GM12878 (cell line): Measurements from ENCODE around the gene MOCS1.

Experiments
- CTCF ChIP-seq, 3 experiments: IDR thresholded peaks in 2 of 3; conservative IDR thresholded peaks in 1 of 3; 2 replicates each; pipeline ENCODE4 v1.5.1; 2011; ENCODE audit warnings: low read depth in 3 of 3, low read length in 3 of 3, mild to moderate bottlenecking in 3 of 3, control low read depth in 2 of 3, moderate library complexity in 2 of 3, inconsistent platforms in 1 of 3, mixed read lengths in 1 of 3; ENCODE audit not compliant: control insufficient read depth in 2 of 3, insufficient read depth in 1 of 3; ENCODE audit errors: extremely low read depth in 1 of 3
- ETV6 ChIP-seq, 2 experiments: fragments of 450-650 bp in 1 of 2; IDR thresholded peaks in 1 of 2; conservative IDR thresholded peaks in 1 of 2; 2 replicates each; pipeline ENCODE4 v1.6.1; 2014; ENCODE audit warnings: antibody characterized with exemption in 1 of 2, borderline replicate concordance in 1 of 2, low read depth in 1 of 2, mild to moderate bottlenecking in 1 of 2, moderate library complexity in 1 of 2
- EZH2 ChIP-seq: IDR thresholded peaks from 2 replicates; pipeline ENCODE4 v1.6.1; 2012; ENCODE audit warnings: low read depth, mild to moderate bottlenecking, control low read depth, inconsistent platforms, low read length, borderline replicate concordance; ENCODE audit not compliant: control insufficient read depth
- FOS ChIP-seq: IDR thresholded peaks from 3 replicates; pipeline ENCODE4 v1.6.1; 2011; ENCODE audit warnings: borderline replicate concordance; ENCODE audit not compliant: insufficient read length; ENCODE audit errors: extremely low read depth
- POLR2A ChIP-seq: IDR thresholded peaks from 2 replicates; pipeline ENCODE4 v1.6.1; 2011; ENCODE audit warnings: low read depth, mild to moderate bottlenecking, low read length
- POLR2AphosphoS5 ChIP-seq: IDR thresholded peaks from 2 replicates; pipeline ENCODE4 v1.6.1; 2011; ENCODE audit warnings: mild to moderate bottlenecking, low read length, inconsistent platforms
- RAD21 ChIP-seq: IDR thresholded peaks from 2 replicates; pipeline ENCODE4 v1.6.1; 2011; ENCODE audit warnings: mild to moderate bottlenecking, low read depth, low read length, moderate library complexity; ENCODE audit not compliant: insufficient read depth
- RCOR1 ChIP-seq: conservative IDR thresholded peaks from 2 replicates; pipeline ENCODE4 v1.6.1; 2012; ENCODE audit warnings: low read depth, low read length, improper control_type of control experiment
- ZBED1 ChIP-seq: IDR thresholded peaks from 2 replicates; pipeline ENCODE4 v1.6.1; 2016; ENCODE audit warnings: borderline replicate concordance

DNA sequence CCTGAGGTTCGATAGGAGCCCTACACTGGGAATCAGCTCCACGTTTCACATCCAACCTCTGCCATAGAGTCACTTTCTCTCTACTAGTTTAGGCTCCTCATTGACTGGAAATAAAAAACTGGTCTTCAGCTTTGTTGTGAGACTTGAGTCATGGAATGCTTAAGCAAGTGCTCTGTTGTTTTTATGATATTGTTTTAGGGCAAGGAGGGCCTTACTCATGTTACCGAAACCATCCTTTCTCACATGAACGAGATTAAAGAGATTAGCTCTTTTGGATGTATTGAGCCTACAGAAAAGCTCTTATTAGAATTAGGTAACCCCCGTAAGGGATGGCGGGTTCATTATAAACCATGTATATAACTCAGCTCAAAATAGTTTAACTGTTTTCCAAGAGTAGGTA lies 6.9 kb upstream of the MOCS1 start:
- TF ChIP-seq POLR2A, result no peak
- TF ChIP-seq RAD21, result no peak
- no peak for TF ChIP-seq CTCF (IDR thresholded peaks at IDR 0.05 in 2 of 3, conservative IDR thresholded peaks at IDR 0.05 in 1 of 3; ENCODE audit: control insufficient read depth in 2 of 3, extremely low read depth in 1 of 3, insufficient read depth in 1 of 3, low read depth in 3 of 3, low read length in 3 of 3)
- no peak for TF ChIP-seq EZH2
- no peak for TF ChIP-seq ZBED1
- no peak for TF ChIP-seq POLR2AphosphoS5
- TF ChIP-seq ETV6 (conservative IDR thresholded peaks at IDR 0.05 in 1 of 2, IDR thresholded peaks at IDR 0.05 in 1 of 2; ENCODE audit: borderline replicate concordance in 1 of 2, low read depth in 1 of 2), result no peak
- TF ChIP-seq RCOR1, result no peak
- TF ChIP-seq FOS, result no peak
